Stimulated activated CD8-positive, alpha-beta memory T cell treated with anti-CD3 and anti-CD28 coated beads, Interleukin-4, amount 100 ng/mL, for 4 hours (primary cell): ENCODE data around the gene MACIR.

Source experiments
- DNase-seq, 2 donors: peaks; one replicate each; pipeline ENCODE4 v3.0.0-alpha.2; 2020; ENCODE audit warnings: low read depth in 2 of 2, low spot score in 1 of 2

Gene MACIR

DNA sequence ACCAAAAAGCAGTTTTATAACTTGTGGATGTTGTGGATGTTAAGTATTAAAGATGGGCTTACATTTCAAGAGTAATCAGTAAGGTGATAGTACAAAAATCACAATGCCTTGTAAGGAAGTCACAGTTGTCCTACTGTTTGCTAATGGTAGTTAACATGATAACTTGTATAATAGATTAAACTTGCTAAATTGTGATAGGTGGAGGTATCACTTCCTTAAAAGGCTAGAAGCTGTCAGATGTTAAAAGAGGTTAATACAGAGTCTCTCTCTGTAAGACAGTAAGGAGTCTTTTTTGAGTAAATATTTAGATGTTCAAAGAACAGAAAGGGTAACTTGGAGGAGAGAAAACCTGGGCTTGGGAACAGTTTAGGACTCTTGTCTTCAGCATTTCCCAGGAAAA is 14.2 kb upstream of the MACIR start:
- no peak for DNase-seq

DNA sequence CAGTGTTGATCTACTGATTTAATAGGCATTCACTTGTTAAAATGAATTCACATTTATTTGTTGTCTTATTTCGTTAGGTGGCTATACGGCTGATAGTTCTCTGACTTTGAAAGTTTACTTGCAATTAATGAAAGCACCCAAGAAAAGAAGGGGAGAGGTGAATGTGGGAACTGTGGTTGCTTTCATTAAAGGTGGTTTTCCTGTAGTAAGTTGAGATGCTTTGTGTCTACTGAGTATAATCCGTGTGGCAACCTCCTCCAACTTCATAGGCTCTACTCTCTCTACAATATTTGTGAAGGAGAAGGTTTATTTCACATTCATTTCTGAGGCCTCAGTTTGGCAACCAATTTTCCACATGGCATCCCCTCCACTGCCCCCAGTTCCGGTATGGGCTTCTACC is 12.8 kb upstream of the MACIR start:
- DNase-seq, result no peak

- DNase-seq, result no peak
Observed at GRCh38 chr5:103247118-103247517, 11.4 kb upstream of the MACIR start.

DNA sequence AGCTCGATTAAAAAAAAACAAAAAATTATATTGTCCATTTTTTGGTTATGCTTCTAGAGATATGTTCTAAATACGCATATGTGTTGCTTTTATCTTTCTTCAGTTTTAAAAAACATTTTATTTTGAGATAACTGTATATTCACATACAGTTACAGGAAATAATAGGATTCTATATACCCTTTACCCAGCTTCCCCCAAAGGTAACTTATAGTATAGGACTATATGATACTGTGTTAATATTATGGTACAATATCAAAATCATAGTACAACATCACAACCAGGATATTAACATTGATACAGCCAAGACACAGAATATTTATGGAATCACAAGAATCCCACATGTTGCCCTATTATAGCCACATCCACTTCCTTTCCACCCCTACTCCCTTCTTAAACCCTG is 9.5 kb upstream of the MACIR start:
- no peak for DNase-seq

DNA sequence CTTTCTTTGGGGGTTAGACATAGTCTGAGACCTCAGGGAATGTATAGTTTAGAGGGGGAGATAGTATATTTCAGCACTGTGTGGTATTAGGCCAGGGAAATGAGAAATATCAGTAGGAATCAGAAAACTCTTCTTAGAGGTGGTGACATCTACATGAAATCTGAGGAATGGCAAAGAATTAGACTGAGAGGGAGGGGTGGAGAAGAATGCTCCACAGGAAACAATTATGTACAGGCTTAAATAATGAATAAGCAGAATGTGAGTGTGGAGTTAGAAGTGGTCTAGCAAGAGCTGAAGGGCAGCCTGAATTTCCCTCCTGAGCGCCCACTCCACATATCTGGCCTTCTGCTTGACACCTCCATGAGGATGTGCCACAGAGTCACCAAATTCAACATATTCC is 3.6 kb upstream of the MACIR start:
- no peak for DNase-seq

GRCh38 chr5:103255691-103256090 is 2.9 kb upstream of the MACIR start:
- no peak for DNase-seq

- DNase-seq, result no peak
Observed at GRCh38 chr5:103256178-103256577, 2.4 kb upstream of the MACIR start.

DNA sequence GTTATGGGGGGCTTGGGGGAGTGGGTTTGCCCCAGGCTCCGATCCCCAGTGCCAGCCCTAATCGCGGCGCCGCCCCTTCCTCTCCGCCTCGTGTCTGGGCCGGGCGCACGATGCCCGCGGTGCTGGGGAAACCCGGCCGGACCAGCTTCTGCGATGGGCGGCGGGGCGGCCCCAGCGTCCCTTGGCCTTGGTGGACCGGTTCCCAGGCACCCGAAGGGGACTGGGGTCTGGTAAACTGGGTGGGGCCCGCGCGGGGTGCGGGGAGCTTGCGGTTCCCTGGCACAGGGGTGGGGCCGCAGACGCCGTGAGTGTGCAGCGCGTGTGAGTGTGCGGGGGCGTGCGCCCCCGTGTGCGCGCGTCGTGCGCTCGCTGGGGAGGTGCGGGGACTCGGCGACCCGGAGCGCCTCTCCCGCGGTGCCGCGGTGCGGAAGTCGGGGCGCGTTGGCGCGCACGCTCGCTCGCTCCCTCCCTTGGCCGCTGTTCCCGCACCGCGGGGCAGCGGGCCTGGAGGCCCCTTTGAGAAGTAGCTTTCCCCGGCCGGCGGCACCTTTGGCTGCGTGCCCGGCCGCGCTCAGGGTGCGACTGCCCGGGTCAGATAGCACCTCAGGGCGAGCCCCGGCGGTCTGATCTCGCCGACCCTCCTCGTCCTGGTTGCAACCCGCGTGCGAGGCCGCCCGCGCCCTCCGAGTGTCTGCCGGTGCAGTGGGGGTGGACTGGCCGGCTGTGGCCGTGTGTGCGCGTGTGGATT is 568 bp downstream of the MACIR start:
- peak; percentile 18 to 28 for DNase-seq

DNA sequence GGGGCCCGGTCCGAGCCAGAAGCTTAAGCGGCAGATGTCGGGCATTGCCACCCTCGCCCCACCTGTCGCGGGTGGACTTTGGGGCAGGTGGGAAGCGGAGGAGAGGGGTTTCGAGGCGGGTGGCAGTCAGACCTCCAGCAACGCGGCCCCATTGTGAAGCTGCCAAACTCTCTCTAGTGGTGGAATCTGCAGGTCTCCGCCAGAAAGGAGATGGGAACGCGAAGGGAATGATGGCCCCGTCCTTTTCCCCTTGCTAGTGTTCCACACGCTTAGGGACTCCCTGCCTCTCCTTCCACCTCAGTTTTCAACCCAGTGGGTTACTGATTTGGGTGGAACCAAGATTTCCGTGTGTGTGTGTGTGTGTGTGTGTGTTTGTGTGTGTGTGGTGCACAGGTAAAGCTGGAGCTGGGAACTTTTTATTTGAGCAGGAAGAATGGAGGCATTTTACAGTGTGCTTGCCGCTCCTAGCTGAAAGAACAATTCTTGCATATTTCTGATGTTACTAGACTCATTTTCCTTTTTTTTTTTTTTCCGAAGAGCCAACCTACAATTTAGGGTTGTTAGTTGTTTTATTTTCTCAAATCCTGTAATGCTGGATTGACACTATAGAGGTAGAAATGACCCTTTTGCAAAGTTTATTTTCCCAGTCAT is 1.3 kb downstream of the MACIR start:
- no peak for DNase-seq

GRCh38 chr5:103260951-103261350 is 2.4 kb downstream of the MACIR start:
- no peak for DNase-seq

DNA sequence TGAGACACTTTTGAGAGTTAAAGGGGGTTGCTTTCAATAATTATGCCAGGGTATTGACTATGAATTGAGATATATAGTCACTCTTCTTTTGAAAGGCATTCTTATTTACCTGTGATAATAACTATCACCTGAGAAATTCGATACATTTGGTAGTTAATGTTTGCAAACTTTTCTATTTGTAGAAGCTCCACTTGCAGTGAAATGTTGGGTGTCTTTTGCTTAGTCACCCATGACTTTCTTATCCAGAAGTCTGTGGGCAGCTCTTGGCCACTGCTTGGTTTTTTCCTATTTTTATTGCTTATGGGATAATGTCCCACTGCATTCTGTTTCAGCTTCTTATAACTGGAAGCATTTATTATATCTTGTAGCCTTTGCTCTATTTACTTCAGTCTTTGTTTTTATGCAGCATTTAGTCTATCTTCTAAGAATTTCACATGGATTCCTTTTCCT is 3.9 kb downstream of the MACIR start:
- no peak for DNase-seq

DNA sequence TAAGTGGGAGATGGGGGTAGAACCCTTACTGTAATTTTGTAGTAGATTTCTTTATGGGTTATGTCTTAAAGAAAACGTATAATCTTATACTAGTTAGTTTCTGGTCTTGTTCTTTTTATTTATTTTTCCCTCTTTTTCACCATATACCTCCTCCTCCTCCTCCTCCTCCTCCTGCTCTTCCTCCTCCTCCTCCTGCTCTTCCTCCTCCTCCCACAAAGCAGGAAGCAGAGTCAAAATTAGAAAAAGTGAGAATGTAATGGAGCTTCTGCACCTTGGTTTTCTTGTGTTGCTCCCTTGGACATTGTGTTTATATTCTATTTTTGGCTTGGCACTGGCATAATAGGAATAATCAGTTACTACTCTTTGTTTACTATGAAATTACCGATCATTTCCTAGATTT is 4.5 kb downstream of the MACIR start:
- no peak for DNase-seq

- DNase-seq, result no peak
Observed at GRCh38 chr5:103264508-103264907, 5.9 kb downstream of the MACIR start.

DNA sequence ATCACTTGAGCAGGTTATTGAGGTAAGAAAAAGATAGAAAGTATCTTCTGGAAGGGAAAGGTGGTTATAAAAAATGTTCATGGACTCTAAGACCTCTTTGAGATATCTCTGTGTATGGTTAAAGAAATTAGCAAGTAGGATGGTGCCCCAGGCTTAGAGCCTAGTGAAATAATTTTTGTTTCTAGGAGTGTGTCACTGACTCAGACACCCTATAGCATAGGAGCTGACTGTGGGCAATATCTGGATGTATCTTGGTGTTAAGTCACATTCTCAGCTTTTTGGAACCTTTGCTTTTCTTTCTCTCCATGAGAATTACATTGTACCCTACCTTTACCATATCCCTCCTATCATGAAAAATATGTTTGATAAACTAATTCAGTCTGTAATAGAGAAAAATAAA is 12.0 kb downstream of the MACIR start:
- DNase-seq, result no peak

DNA sequence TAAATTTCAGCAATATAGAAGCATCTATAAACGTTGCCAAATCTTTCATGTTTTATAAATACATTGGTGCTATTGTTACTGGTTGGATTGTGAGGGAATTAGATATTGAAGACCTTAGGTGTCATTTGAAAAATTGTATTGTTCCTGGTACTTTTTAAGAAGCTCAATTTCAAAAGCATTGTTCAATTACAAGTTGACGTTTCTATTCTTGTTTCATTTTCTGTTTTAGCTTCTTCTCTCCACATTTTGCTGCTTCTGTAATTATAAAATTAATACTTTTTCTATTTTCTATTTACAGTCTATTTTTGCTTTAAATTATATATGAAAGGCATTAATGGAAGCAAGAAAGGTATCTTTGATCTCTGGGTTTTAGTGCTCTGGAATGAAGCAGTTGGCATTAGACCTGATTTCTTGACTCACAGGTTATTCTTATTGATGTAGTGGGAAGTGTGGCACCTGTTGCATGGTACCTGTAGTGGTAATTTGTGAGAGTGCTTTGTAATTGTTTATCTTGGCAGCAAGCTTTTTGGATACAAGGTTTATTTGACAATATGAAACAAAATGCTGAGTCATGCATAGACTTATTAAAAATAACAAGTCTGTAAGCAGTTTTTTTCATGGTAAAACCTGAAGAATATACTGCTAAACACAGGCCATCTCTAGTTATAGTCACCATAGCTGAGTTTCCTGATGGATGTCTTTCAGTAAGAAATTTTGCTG is 13.2 kb downstream of the MACIR start:
- no peak for DNase-seq

DNA sequence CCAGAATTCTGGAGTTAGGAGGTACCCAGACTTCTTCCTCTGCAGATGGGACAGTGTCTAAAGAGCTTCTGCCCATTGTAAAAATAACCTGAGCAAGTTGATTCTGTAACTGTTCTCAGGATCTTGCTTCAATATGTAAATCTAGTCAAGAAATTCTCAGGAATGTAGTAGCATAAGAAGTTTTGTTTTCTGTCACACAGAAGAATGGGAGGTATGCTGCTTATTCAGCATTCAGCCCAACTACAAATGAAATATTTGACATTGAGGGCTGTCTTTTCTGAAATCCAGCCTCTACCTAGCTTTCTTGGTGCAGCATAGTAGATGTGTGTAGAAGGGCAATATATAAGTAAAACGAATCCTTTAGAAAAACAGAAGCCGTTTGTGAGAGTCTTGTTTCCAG is 13.8 kb downstream of the MACIR start:
- no peak for DNase-seq

GRCh38 chr5:103273952-103274351 is 15.4 kb downstream of the MACIR start:
- DNase-seq, result no peak

- DNase-seq, result no peak
Observed at GRCh38 chr5:103275851-103276250, 17.3 kb downstream of the MACIR start.

- DNase-seq, result no peak
Observed at GRCh38 chr5:103280967-103281366, 22.4 kb downstream of the MACIR start.

DNA sequence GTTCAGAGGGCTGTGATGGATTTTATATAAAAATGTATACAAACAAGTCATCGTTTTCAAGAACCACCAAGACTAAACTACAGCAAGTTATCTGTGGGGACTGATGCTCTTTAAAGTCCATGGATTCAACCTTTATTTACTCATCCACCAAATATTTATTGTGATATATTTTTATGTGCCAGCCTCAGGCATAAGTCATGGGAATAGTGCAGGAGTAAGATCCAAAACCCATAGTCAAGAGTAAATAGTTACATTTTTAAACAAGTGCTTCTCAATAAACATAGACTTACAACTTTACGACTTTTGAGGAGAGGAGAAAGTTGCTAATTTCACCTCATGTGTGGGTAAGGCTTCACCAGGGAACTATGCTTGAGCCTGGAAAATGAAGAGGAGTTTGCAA is 24.6 kb downstream of the MACIR start:
- DNase-seq, result no peak

GRCh38 chr5:103283869-103284268 is 25.3 kb downstream of the MACIR start:
- DNase-seq, result no peak

GRCh38 chr5:103286622-103287021 is 28.1 kb downstream of the MACIR start:
- DNase-seq, result no peak
